Suprapubic skin (tissue), 4 donors: ENCODE results near the gene CLEC2A. TPM values are rescaled to one million over a fixed set of nuclear protein-coding genes. Genes with fewer than 3 reads are reported as not detected.

ENCODE experiments used
- DNase-seq, 2 donors: peaks; one replicate each; pipeline ENCODE4 v3.0.0-alpha.2; 2019; ENCODE audit warnings: low spot score in 2 of 2
- H3K27ac ChIP-seq: fragments of 200-600 bp; sonication (generic); one replicate; pipeline ENCODE4 v1.5.1; 2019
- H3K27me3 ChIP-seq: fragments of 200-600 bp; sonication (generic); one replicate; pipeline ENCODE4 v1.5.1; 2019
- H3K36me3 ChIP-seq: fragments of 200-600 bp; sonication (generic); one replicate; pipeline ENCODE4 v1.5.1; 2019
- H3K4me1 ChIP-seq: fragments of 200-600 bp; sonication (generic); one replicate; pipeline ENCODE4 v1.5.1; 2019
- H3K4me3 ChIP-seq: fragments of 200-600 bp; sonication (generic); one replicate; pipeline ENCODE4 v1.5.1; 2019; ENCODE audit warnings: mild to moderate bottlenecking
- H3K9me3 ChIP-seq: fragments of 200-600 bp; sonication (generic); one replicate; pipeline ENCODE4 v1.5.1; 2019
- EP300 ChIP-seq: sonication (generic); formaldehyde crosslinking; IDR thresholded peaks from one replicate; pipeline ENCODE4 v1.6.1; 2017; ENCODE audit warnings: antibody characterized with exemption
- POLR2A ChIP-seq, 2 donors: fragments of 450-650 bp; IDR thresholded peaks; one replicate each; pipeline ENCODE4 v1.6.1; 2017; ENCODE audit warnings: antibody characterized with exemption in 2 of 2, mild to moderate bottlenecking in 2 of 2, moderate library complexity in 2 of 2
- POLR2AphosphoS5 ChIP-seq, 3 donors: sonication (generic); formaldehyde crosslinking; IDR thresholded peaks; one replicate each; pipeline ENCODE4 v1.6.1; 2017; ENCODE audit warnings: antibody characterized with exemption in 3 of 3
- WGBS: methylation state at CpG from one replicate; pipeline ENCODE4 v1.1.5; 2018; 5-methylcytosine and 5-hydroxymethylcytosine counted together
- total RNA-seq, 4 donors: library from RNA; depleted of rRNA; stranded (reverse); fragments of >200 nt; gene quantifications; one replicate each; pipeline ENCODE4 v1.1.0, GENCODE V29; 2016
- TF ChIP-seq, protein P1 (sequence below), 2 donors: fragments of 200-600 bp in 1 of 2; fragments of 450-650 bp in 1 of 2; sonication (generic) in 1 of 2; IDR thresholded peaks; one replicate each; pipeline ENCODE4 v1.5.1; 2016 to 2019; ENCODE audit warnings: antibody characterized with exemption in 2 of 2, mild to moderate bottlenecking in 1 of 2, moderate library complexity in 1 of 2

The CLEC2A gene
- total RNA-seq, 4 donors from 2014 or later = 35.7 to 68.5 (median 60.8) TPM

DNA sequence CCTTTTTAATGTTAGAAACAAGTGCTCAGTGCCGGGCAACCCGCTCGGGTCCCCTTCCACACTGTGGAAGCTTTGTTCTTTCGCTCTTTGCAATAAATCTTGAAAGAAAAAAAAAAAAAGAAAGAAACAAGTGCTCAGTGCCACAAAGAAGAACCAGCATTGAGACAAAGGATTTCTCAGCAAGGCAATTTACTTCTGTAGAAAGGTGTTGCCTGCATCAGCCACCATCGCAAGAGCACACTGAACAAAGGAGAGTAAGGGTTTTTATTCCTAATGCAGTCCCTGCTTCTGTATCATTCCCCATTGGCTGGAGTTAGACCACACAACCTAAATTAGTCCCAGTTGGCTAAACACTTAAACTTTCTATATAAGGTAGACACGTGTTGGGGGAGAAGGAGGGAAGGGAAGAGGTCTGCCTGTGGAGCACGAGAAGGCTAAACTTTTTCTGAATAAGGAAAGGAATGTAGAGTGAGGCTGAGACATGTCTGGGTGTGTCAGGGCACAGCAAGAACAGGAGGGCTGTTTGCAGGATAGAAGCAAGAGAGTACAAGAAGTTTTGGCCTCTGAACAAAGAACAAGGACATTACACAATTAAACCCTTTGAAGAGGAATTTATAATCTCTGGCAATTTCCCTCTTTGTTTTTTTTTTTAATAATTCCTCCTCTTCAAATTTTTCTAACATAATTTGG is 29.5 kb downstream of the CLEC2A start:
- peaks cover 7% of the 10 kb centered on the region for H3K9me3 ChIP-seq
- TF ChIP-seq, protein P1, sequence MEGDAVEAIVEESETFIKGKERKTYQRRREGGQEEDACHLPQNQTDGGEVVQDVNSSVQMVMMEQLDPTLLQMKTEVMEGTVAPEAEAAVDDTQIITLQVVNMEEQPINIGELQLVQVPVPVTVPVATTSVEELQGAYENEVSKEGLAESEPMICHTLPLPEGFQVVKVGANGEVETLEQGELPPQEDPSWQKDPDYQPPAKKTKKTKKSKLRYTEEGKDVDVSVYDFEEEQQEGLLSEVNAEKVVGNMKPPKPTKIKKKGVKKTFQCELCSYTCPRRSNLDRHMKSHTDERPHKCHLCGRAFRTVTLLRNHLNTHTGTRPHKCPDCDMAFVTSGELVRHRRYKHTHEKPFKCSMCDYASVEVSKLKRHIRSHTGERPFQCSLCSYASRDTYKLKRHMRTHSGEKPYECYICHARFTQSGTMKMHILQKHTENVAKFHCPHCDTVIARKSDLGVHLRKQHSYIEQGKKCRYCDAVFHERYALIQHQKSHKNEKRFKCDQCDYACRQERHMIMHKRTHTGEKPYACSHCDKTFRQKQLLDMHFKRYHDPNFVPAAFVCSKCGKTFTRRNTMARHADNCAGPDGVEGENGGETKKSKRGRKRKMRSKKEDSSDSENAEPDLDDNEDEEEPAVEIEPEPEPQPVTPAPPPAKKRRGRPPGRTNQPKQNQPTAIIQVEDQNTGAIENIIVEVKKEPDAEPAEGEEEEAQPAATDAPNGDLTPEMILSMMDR (IDR thresholded peaks at IDR 0.05) = no peak
- TF ChIP-seq EP300 (no peak), POLR2AphosphoS5 (IDR thresholded peaks at IDR 0.05) (no peak), POLR2A (IDR thresholded peaks at IDR 0.05) (no peak)
- H3K4me3 ChIP-seq = no peak overlapping the region
- DNase-seq = no peak
- no peak overlapping the region for H3K27ac ChIP-seq
- H3K36me3 ChIP-seq = no peaks in the 10 kb centered on the region
- WGBS = 81% methylated on average over 7 of the region's 7 CpGs
- no peaks in the 10 kb centered on the region for H3K27me3 ChIP-seq
- peaks cover 5% of the 10 kb centered on the region for H3K4me1 ChIP-seq

DNA sequence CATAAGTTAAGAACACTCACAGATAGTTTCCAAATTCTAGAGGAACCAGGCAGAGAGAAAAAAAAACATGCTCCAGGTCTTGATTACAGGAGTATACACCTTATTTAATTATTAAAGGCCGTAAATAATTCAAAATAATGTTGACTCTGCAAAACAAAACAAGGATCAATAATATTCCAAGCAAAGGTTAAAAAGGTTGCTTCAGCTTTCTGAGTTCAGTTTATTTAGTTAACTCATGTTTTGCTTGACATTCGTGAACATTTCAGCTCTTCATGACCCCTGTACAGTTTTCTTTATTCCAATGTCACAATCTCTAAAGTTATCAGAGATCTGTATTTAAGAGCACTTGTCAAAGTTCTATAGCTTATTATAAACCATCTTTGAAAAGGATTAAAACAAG is 31.2 kb downstream of the CLEC2A start:
- 70% methylated on average over 2 of the region's 2 CpGs for WGBS
- Histone ChIP-seq H3K27ac (no peak overlapping the region), H3K4me3 (no peak overlapping the region), H3K27me3 (no peaks in the 10 kb centered on the region), H3K4me1 (peaks cover 5% of the 10 kb centered on the region), H3K9me3 (peaks cover 7% of the 10 kb centered on the region), H3K36me3 (no peaks in the 10 kb centered on the region)
- DNase-seq = no peak
- TF ChIP-seq POLR2A (IDR thresholded peaks at IDR 0.05) = no peak
- TF ChIP-seq, protein P1 (IDR thresholded peaks at IDR 0.05) = no peak
- TF ChIP-seq EP300 = no peak
- TF ChIP-seq POLR2AphosphoS5 (IDR thresholded peaks at IDR 0.05) = no peak

DNA sequence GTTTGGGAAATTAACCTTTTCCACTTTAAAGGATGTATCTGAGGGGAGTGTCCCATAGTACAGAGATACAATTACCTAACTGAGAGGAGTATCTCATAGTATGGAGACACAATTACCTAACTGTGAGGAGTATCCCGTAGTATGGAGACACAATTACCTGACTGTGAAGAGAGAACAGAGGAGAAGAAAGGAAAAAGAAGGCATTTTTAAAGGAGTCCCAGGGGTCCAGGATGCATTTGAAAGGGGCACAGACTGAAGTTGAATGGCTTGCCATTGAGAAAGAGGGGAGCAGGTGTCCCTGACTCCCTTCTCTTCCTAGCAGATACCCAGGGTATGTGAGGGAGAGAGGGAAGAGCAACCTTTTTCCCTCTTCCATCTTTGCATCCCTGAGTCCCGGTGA is 33.0 kb downstream of the CLEC2A start:
- no peak for DNase-seq
- Histone ChIP-seq H3K4me1 (peaks cover 5% of the 10 kb centered on the region), H3K4me3 (no peak overlapping the region), H3K9me3 (peaks cover 7% of the 10 kb centered on the region), H3K27ac (no peak overlapping the region), H3K27me3 (no peaks in the 10 kb centered on the region), H3K36me3 (no peaks in the 10 kb centered on the region)
- 85% methylated on average over 2 of the region's 2 CpGs for WGBS
- TF ChIP-seq POLR2A (IDR thresholded peaks at IDR 0.05) (no peak), POLR2AphosphoS5 (IDR thresholded peaks at IDR 0.05) (no peak), EP300 (no peak)
- TF ChIP-seq, protein P1 (IDR thresholded peaks at IDR 0.05) = no peak

DNA sequence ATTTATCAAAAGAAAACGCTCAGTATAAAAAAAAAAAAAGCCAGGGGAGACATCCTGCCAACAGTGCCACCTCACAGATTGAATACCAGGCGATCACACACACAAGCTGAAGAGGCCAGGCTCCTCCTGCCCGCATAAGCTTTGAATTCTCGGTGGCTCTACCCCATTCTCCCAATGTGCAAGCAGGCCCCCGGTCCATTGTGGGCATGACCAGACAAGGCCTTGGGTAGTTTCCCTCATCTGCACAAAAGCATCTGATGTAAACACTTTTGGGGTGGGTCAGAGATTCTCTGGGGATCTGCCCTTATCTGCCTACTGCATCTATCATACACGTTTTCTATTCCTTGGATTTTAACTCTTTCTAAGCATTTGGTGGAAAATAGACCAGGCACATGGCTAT is 34.6 kb downstream of the CLEC2A start:
- DNase-seq = no peak
- WGBS = 53% methylated on average over 6 of the region's 6 CpGs

More for the DNA sequence above, 34.6 kb downstream of the CLEC2A start:
- Histone ChIP-seq H3K9me3 (peaks cover 5% of the 10 kb centered on the region), H3K4me3 (no peak overlapping the region), H3K36me3 (no peaks in the 10 kb centered on the region), H3K4me1 (peaks cover 5% of the 10 kb centered on the region), H3K27me3 (no peaks in the 10 kb centered on the region), H3K27ac (no peak overlapping the region)
- TF ChIP-seq, protein P1 (IDR thresholded peaks at IDR 0.05) = no peak
- TF ChIP-seq POLR2AphosphoS5 (IDR thresholded peaks at IDR 0.05) = no peak
- TF ChIP-seq EP300 = no peak
- TF ChIP-seq POLR2A (IDR thresholded peaks at IDR 0.05) = no peak
